Activated T-helper 17 cell treated with anti-CD3 and anti-CD28 coated beads, Interleukin-2, amount 50 U/mL, for 72 hours (primary cell): ENCODE results near the gene AP3B1. TPM values are rescaled to one million over a fixed set of nuclear protein-coding genes. Genes with fewer than 3 reads are reported as not detected.

Experiments
- total RNA-seq, 2 donors: library from RNA; stranded (reverse); gene quantifications; one replicate each; pipeline ENCODE4 v1.2.3, GENCODE V29; 2022

The AP3B1 gene
- total RNA-seq, 2 donors from 2014 or later: 46.1 to 48.3 TPM

Other genes starting within 250 kb of the AP3B1 start
- 10 to 100 TPM; 10.6 to 20.8 TPM for gene SCAMP1, start 65.9 kb upstream of the AP3B1 start, total RNA-seq